ENCODE data around the gene PLBD2.

GRCh38 chr12:113407931-113408600 is 49.7 kb downstream of the PLBD2 start:
- TF ChIP-seq CTCF (IDR thresholded peaks at IDR 0.05) (no peak), POLR2A (IDR thresholded peaks at IDR 0.05) (no peak)
